GM11168 (cell line): ENCODE measurements around the gene SMYD5.
"Not testable (repeated sequence)": the region's sequence is repeated elsewhere in the genome, so short reads cannot be mapped to it uniquely, and the experiment has no call there.

Experiments
- in situ Hi-C: fragments of 300-500 bp; cut with MboI; formaldehyde crosslinking; loops from one replicate; pipeline ENCODE4 v1.12.0; 2022; ENCODE audit warnings: low sequenced_read_pairs; ENCODE audit not compliant: unreplicated experiment

The SMYD5 gene

GRCh38 chr2:73214120-73215035, at the start of gene SMYD5:
Gene SMYD5 (plus strand): TSS chr2:73214245. CDS start chr2:73214267, 22 bp downstream.
- in situ Hi-C loops, result no loop called here

DNA sequence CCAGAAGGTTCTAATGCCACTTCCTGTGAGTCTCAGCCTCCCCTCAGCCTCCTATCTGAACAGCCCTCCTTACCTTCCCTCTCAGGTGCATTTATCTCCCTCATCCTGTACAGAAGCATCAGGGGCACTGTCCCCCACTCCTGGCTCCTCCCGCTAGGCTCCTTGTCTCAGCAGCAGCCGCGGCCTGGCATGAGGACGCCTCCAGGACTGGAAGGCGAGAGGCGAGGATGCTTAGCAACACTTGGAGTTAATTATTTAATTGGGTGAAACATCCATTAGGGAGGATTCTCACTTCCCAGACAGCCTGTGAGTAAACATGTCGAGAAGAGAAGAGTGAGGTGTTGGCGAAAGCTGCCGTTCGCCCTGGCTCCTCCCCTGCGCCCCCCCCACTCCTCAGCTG, 48.1 kb upstream of the SMYD5 start:
- in situ Hi-C loops, result not testable (repeated sequence)

DNA sequence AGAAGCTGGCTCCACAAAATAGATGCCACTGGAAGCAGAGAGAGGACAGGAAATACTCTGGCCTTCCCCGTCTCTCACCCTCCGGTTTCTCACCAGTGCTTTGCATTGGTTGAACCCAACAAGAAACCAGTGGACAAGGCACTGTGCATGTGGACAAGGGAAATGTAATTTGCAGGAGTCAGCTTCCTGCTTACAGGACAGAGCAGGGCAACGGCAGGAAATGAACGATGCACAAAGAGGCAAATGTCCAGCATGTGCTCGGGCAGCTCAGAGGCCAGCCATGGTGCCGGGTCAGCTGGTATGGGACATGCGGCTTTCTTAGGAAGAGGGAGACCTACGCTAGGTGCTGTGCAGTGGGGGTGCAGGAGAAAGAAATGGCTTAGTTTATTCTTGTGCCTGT, 47.2 kb upstream of the SMYD5 start:
- in situ Hi-C loops, result not testable (repeated sequence)

DNA sequence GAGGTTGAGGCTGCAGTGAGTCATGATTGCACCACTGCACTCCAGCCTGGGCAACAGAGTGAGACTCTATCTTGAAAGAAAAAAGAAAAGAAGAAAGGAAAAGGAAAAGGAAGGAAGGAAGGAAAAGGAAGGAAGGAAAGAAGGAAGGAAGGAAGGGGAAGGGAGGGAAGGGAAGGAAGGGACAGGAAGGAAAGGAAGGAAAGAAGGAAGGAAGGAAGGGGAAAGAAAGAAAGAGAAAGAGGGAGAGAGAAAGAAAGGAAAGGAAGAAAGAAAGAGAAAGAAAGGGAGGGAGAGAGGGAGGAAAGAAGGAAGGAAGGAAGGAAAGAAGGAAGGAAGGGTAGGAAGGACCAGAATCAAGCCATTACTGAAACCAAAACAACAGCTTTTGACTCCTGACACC, 45.7 kb upstream of the SMYD5 start:
- in situ Hi-C loops, result not testable (repeated sequence)

GRCh38 chr2:73170341-73170740, 43.7 kb upstream of the SMYD5 start:
- in situ Hi-C loops, result loop anchor here (10.0 kb wide), 1 partner anchor 176 kb away; no protein-coding TSS in a partner anchor

DNA sequence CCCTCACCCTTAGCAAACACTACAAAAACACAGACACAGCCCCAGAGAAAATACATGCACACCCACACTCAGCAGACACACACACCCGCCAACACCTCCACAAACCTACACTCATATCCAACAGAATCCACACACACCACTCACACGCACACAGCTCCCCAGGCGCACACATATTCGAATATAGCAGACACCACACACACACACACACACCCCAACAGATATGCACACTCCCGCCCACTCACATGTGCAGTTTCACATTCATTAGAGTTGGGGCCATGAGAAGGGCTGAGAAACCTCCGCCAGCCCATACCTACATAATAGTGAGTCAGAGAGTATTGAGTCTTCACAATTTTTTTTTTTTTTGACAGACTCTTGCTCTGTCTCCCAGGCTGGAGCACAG, 41.1 kb upstream of the SMYD5 start:
- in situ Hi-C loops, result loop anchor here (10.0 kb wide), 1 partner anchor 178 kb away; no protein-coding TSS in a partner anchor

DNA sequence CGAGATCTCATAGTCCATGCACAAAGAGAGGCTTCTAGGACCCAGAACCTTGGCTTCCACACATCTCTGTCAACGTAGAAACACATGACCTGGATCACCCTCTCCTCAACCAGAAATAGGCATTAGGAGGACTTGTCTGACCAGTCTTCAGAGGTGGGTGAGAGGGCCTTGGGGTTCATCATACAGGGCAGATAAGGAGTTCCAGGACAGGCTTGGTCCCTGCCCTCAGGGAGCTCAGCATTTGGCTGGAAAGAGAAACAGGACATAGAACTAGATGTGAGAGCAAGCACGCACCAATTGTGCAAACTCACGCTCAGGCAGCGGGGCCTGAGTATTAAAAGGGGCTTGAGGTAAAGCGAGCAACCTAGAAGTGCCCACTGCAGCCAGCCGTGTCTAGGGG, 40.3 kb upstream of the SMYD5 start:
- in situ Hi-C loops, result loop anchor here (10.0 kb wide), 1 partner anchor 179 kb away; no protein-coding TSS in a partner anchor

GRCh38 chr2:73174244-73174643, 39.8 kb upstream of the SMYD5 start:
- in situ Hi-C loops, result loop anchor here (10.0 kb wide), 1 partner anchor 179 kb away; no protein-coding TSS in a partner anchor

GRCh38 chr2:73174941-73175662, 38.9 kb upstream of the SMYD5 start:
- in situ Hi-C loops, result loop anchor here (5.0 to 10.0 kb wide), 2 partner anchors 73 to 180 kb away; no protein-coding TSS in a partner anchor

GRCh38 chr2:73175663-73176204, 38.3 kb upstream of the SMYD5 start:
- in situ Hi-C loops, result loop anchor here (5.0 to 10.0 kb wide), 2 partner anchors 73 to 181 kb away; no protein-coding TSS in a partner anchor

GRCh38 chr2:73176205-73176880, 37.7 kb upstream of the SMYD5 start:
- in situ Hi-C loops, result loop anchor here (5.0 to 10.0 kb wide), 2 partner anchors 74 to 182 kb away; no protein-coding TSS in a partner anchor

GRCh38 chr2:73176881-73177644, 37.0 kb upstream of the SMYD5 start:
- in situ Hi-C loops, result loop anchor here (5.0 to 10.0 kb wide), 2 partner anchors 75 to 182 kb away; no protein-coding TSS in a partner anchor

GRCh38 chr2:73177645-73178255, 36.3 kb upstream of the SMYD5 start:
- in situ Hi-C loops, result loop anchor here (5.0 to 10.0 kb wide), 2 partner anchors 75 to 183 kb away; no protein-coding TSS in a partner anchor

GRCh38 chr2:73185965-73186364, 28.1 kb upstream of the SMYD5 start:
- in situ Hi-C loops, result no loop called here

- in situ Hi-C loops, result no loop called here
These were observed 26.5 kb upstream of the SMYD5 start for GRCh38 chr2:73187549-73187948.

GRCh38 chr2:73197579-73197978, 16.5 kb upstream of the SMYD5 start:
- in situ Hi-C loops, result no loop called here

- in situ Hi-C loops, result not testable (repeated sequence)
These were observed 13.8 kb upstream of the SMYD5 start for GRCh38 chr2:73200281-73200680.

GRCh38 chr2:73202156-73203054, 11.6 kb upstream of the SMYD5 start, which contains the start of gene NOTO:
Gene NOTO (plus strand): TSS chr2:73202574. CDS start chr2:73202667, 93 bp downstream.
- in situ Hi-C loops, result no loop called here
